ENCODE data around the gene CACNG4.

DNA sequence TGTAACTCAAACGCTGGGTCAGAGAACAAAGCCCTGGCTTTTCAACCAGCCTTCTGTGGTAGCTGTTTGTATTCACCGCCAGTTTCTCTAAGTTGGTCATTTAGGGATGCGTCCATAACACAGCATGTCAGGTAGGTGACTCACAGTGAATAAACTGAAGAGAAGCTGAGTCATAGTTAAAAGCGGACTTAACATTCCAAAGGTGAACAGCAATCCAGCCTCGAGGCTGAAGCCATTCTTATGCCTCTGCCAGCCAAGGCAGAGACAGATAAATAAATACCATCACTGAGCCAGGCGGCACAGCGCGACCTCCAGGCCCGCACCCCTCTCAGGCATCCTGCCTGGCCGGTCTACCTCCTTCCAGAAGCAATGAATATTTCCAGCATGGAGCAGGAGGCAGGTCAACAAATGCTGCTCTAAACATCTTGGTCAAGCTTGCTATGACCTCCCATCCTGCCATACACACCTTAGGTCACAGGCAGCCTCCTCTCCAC is 12.4 kb upstream of the CACNG4 start:
- TF ChIP-seq, protein P1, sequence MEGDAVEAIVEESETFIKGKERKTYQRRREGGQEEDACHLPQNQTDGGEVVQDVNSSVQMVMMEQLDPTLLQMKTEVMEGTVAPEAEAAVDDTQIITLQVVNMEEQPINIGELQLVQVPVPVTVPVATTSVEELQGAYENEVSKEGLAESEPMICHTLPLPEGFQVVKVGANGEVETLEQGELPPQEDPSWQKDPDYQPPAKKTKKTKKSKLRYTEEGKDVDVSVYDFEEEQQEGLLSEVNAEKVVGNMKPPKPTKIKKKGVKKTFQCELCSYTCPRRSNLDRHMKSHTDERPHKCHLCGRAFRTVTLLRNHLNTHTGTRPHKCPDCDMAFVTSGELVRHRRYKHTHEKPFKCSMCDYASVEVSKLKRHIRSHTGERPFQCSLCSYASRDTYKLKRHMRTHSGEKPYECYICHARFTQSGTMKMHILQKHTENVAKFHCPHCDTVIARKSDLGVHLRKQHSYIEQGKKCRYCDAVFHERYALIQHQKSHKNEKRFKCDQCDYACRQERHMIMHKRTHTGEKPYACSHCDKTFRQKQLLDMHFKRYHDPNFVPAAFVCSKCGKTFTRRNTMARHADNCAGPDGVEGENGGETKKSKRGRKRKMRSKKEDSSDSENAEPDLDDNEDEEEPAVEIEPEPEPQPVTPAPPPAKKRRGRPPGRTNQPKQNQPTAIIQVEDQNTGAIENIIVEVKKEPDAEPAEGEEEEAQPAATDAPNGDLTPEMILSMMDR (conservative IDR thresholded peaks at IDR 0.05), result no peak
- TF ChIP-seq ZFX (IDR thresholded peaks at IDR 0.05), result no peak

Data from C4-2B (cell line).